Measurements from ENCODE around the gene MLLT3. TPM values are rescaled to one million over a fixed set of nuclear protein-coding genes. Genes with fewer than 3 reads are reported as not detected.

The MLLT3 gene
- total and polyA plus RNA-seq, 7 experiments from 2014 or later, result 40.9 to 85.3 (median 64.8) TPM

DNA sequence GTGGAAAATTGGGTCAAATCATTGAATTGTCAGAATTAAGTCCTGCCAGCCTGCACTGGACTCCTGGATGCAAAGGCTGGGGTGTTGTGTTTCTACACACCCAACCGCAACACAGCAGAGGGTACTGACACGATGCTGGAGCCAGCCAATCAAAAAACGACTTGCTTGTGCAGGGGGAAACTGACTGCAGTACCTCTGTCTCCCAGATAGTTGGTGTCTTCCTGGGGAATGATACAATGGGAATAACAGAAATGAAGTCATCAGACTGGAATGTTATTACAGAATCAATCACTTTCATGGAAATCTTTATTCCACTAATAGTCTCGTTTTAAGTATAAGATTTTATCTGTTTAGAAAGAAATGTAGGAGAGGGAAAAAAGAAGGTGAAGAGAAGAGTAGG, 330.3 kb downstream of the MLLT3 start:
- peaks cover 0 to 7% of the 10 kb centered on the region in 2 donors for H3K4me1 ChIP-seq (ENCODE audit: control insufficient read depth in 2 of 2, insufficient read depth in 2 of 2, low read length in 2 of 2)
- Mint-ChIP-seq H3K27me3 (no peaks in the 10 kb centered on the region), H3K4me3 (no peak overlapping the region), H3K9me3 (peaks cover 4 to 31% (median 11%) of the 10 kb centered on the region in 11 donors), H3K27ac (peak overlapping the region in 1 of 9 donors; percentile 6), H3K36me3 (peaks cover 0 to 30% (median 13%) of the 10 kb centered on the region in 5 donors), H3K4me1 (peaks cover 3 to 25% (median 12%) of the 10 kb centered on the region in 7 donors)
- ChIA-PET CTCF (no interaction called here), POLR2A (no interaction called here)
- H3K4me3 ChIP-seq (ENCODE audit: low read length), result no peak overlapping the region
- H3K27me3 ChIP-seq (ENCODE audit: control insufficient read depth in 2 of 2, insufficient read depth in 2 of 2, low read length in 2 of 2), result no peaks in the 10 kb centered on the region
- DNase-seq (no peak), ATAC-seq (no peak)
- peaks cover 0 to 11% (median 5%) of the 10 kb centered on the region in 3 experiments for H3K9me3 ChIP-seq (ENCODE audit: control insufficient read depth in 2 of 3, low read length in 3 of 3)
- H3K27ac ChIP-seq (ENCODE audit: low read depth, low read length), result no peak overlapping the region
- intact Hi-C loops (cut with micrococcal nuclease), result no loop called here
- H3K36me3 ChIP-seq (ENCODE audit: control insufficient read depth in 2 of 3, insufficient read depth in 3 of 3, low read length in 3 of 3), result no peaks in the 10 kb centered on the region

Small RNA genes lying within 50 kb of the gene (microRNA-seq; reads per million reads assigned to microRNA genes)
- 28.0 reads per million, percentile 39 among the genes with 10 or more reads in this experiment for gene MIR4473 (ENCODE audit: borderline microRNAs expressed)
- 4.1 reads per million for gene MIR4474 (ENCODE audit: borderline microRNAs expressed)

Other genes with a start within 250 kb of the MLLT3 start
- gene FOCAD, start 61.8 kb upstream of the MLLT3 start, total RNA-seq, result 10 to 100 TPM; 12.8 to 33.7 (median 22.3) TPM
- gene FOCAD, start 61.8 kb upstream of the MLLT3 start, polyA plus RNA-seq, result 10 to 100 TPM; 13.1 to 18.3 TPM